Measurements from ENCODE around the gene FUT9. TPM values are rescaled to one million over a fixed set of nuclear protein-coding genes. Genes with fewer than 3 reads are reported as not detected.

The FUT9 gene
- total RNA-seq, 6 experiments from 2014 or later: not detected

DNA sequence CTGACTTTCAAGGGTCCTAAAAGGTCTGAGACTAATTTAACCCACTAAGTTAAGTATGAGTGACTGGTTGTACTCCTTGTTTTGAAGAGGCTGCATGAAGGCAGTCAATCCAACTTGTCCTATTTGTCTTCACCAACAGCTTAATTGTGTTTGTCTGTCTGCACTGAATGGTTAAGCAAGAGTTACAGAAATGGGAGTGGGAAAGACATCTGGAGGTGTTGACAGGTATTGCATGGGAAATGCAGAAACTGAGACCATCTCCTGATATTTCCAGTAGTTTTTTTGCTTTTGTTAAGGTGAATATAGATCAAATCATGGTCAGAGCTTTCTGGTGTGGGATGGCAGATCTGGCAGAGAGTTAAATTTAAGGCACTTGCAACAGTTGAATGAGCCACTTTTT lies 6.5 kb downstream of the FUT9 start:
- Mint-ChIP-seq H3K9me3 (peaks cover 42% of the 10 kb centered on the region), H3K27me3 (ENCODE audit: insufficient read depth) (no peaks in the 10 kb centered on the region), H3K27ac (no peak overlapping the region), H3K36me3 (ENCODE audit: low read depth) (no peaks in the 10 kb centered on the region), H3K4me3 (no peak overlapping the region), H3K4me1 (ENCODE audit: low read depth) (no peaks in the 10 kb centered on the region)
- DNase-seq: no peak
- TF ChIP-seq, protein P1, sequence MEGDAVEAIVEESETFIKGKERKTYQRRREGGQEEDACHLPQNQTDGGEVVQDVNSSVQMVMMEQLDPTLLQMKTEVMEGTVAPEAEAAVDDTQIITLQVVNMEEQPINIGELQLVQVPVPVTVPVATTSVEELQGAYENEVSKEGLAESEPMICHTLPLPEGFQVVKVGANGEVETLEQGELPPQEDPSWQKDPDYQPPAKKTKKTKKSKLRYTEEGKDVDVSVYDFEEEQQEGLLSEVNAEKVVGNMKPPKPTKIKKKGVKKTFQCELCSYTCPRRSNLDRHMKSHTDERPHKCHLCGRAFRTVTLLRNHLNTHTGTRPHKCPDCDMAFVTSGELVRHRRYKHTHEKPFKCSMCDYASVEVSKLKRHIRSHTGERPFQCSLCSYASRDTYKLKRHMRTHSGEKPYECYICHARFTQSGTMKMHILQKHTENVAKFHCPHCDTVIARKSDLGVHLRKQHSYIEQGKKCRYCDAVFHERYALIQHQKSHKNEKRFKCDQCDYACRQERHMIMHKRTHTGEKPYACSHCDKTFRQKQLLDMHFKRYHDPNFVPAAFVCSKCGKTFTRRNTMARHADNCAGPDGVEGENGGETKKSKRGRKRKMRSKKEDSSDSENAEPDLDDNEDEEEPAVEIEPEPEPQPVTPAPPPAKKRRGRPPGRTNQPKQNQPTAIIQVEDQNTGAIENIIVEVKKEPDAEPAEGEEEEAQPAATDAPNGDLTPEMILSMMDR (IDR thresholded peaks at IDR 0.05): no peak

DNA sequence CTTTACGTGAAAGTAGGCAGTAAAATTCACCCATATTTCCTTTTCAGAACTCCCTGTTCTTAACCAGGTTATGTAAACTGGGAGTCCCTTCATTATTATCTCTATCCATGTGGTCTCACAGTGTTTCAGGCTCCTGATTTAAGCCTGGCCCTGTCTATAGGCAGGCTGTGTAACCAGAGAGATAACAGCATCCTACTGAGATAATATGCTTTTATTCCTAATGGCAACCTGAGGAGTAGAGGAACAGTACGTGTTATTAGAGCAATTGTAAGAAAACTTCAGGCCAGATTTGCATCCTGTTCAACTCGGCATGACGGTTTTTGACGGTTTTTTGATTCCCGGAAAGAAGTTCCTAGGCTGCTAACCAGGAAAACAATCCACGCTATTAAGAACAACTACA lies 16.9 kb downstream of the FUT9 start:
- no peak overlapping the region for H3K4me3 Mint-ChIP-seq

DNA sequence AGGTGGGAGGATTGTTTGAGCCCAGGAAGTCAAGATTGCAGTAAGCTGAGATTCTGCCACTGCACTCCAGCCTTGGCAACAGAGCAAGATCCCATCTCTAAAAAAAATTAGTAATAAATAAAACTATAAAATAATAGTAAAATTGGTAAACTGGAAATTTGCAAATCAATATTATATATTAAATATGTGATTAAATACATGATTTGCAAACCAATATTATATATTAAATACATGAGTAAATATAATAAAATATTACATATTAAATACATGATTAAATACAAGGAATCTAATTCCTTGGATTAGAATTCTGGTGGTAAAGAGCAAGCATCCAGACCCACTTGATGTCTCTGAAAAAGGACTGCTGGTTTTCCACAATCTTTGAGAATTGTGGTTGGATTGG lies 35.8 kb downstream of the FUT9 start:
- TF ChIP-seq, protein P1 (IDR thresholded peaks at IDR 0.05): no peak
- H3K4me3 Mint-ChIP-seq: no peak overlapping the region
- no peaks in the 10 kb centered on the region for H3K27me3 Mint-ChIP-seq (ENCODE audit: insufficient read depth)
- H3K27ac Mint-ChIP-seq: no peak overlapping the region
- H3K9me3 Mint-ChIP-seq: peaks cover 24% of the 10 kb centered on the region
- DNase-seq: no peak
- H3K36me3 Mint-ChIP-seq (ENCODE audit: low read depth): 0 out of 2 replicates have a peak, but pooled peaks cover 4% of the 10 kb centered on the region
- no peaks in the 10 kb centered on the region for H3K4me1 Mint-ChIP-seq (ENCODE audit: low read depth)

More for the DNA sequence above, 16.9 kb downstream of the FUT9 start:
- H3K4me1 Mint-ChIP-seq (ENCODE audit: low read depth): no peaks in the 10 kb centered on the region
- DNase-seq: no peak
- H3K9me3 Mint-ChIP-seq: peaks cover 12% of the 10 kb centered on the region
- H3K27me3 Mint-ChIP-seq (ENCODE audit: insufficient read depth): no peaks in the 10 kb centered on the region
- H3K36me3 Mint-ChIP-seq (ENCODE audit: low read depth): no peaks in the 10 kb centered on the region
- no peak overlapping the region for H3K27ac Mint-ChIP-seq
- TF ChIP-seq, protein P1 (IDR thresholded peaks at IDR 0.05): no peak

DNA sequence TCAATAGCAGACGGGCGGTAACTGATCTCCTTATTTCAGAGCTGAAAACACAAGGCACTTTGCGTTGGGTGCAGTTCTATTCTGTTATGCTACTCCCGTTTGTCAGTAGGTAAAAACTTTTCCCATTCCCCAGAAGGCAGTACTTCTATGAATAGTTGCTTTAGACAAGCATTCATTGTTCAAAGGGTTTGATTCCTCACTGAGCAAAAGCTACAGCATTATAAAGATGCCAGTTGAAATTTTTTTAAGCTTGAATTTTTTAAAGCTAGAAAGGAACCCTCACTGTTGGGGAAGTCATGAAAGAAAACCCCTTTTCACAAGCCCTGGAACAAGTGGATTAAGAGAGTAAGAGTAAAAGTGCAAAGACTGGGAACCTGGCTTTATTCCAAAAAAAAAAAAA lies 42.3 kb downstream of the FUT9 start:
- peaks cover 5% of the 10 kb centered on the region; the same call in 1 of the 2 replicates for H3K9me3 Mint-ChIP-seq
- no peak for DNase-seq
- no peak overlapping the region for H3K4me3 Mint-ChIP-seq
- no peaks in the 10 kb centered on the region for H3K36me3 Mint-ChIP-seq (ENCODE audit: low read depth)
- no peaks in the 10 kb centered on the region for H3K4me1 Mint-ChIP-seq (ENCODE audit: low read depth)
- TF ChIP-seq, protein P1 (IDR thresholded peaks at IDR 0.05): no peak
- no peak overlapping the region for H3K27ac Mint-ChIP-seq
- no peaks in the 10 kb centered on the region for H3K27me3 Mint-ChIP-seq (ENCODE audit: insufficient read depth)

DNA sequence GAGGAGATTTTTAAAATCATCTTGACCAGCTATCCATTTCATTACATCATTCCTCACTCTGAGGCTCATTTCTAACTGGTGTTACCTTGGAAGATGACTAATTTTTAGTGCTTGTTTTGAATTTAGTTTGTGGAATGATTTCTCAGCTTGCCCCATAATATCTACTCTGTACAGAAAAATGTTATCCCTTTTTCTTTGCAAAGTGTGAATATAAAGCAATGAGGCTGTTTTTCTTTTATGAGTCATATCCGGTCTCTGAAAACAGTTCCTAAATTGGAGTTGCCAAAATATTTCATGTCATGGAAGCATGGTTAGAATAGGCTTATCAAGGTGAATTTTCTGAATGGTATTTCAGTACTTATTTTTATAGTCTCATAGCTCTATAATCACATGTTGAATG lies 43.8 kb downstream of the FUT9 start:
- no peaks in the 10 kb centered on the region for H3K36me3 Mint-ChIP-seq (ENCODE audit: low read depth)
- TF ChIP-seq, protein P1 (IDR thresholded peaks at IDR 0.05): no peak
- no peak for DNase-seq
- no peaks in the 10 kb centered on the region for H3K27me3 Mint-ChIP-seq (ENCODE audit: insufficient read depth)
- H3K27ac Mint-ChIP-seq: no peak overlapping the region
- H3K4me3 Mint-ChIP-seq: no peak overlapping the region
- H3K4me1 Mint-ChIP-seq (ENCODE audit: low read depth): no peaks in the 10 kb centered on the region
- H3K9me3 Mint-ChIP-seq: peaks cover 12% of the 10 kb centered on the region; the same call in 1 of the 2 replicates

DNA sequence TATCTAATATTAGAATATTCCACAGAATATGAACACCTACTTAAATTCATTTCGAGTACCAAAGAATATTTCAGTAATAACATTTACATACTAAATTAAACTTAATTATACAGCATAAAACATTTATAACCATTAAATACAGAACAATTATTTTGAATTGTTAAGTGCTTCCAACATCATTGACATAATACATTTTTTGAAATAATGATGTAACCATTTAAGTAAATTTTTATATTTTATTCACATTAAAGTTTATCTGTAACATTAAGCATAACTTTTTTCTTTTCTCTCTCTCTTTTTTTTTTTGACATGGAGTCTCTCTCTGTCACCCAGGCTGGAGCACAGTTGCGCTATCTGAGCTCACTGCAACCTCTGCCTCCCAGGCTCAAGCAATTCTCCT lies 44.5 kb downstream of the FUT9 start:
- TF ChIP-seq, protein P1 (IDR thresholded peaks at IDR 0.05): no peak
- H3K9me3 Mint-ChIP-seq: peaks cover 12% of the 10 kb centered on the region; the same call in 1 of the 2 replicates
- H3K27me3 Mint-ChIP-seq (ENCODE audit: insufficient read depth): no peaks in the 10 kb centered on the region
- H3K36me3 Mint-ChIP-seq (ENCODE audit: low read depth): no peaks in the 10 kb centered on the region
- no peak overlapping the region for H3K4me3 Mint-ChIP-seq
- no peaks in the 10 kb centered on the region for H3K4me1 Mint-ChIP-seq (ENCODE audit: low read depth)
- no peak overlapping the region for H3K27ac Mint-ChIP-seq
- DNase-seq: no peak

Measured in HFFc6 (cell line).